Tongue (tissue), 2 donors: ENCODE results near the gene THAP6. TPM values are rescaled to one million over a fixed set of nuclear protein-coding genes. Genes with fewer than 3 reads are reported as not detected.
"Not testable (repeated sequence)": the region's sequence is repeated elsewhere in the genome, so short reads cannot be mapped to it uniquely, and the experiment has no call there.

Experiments
- DNase-seq: peaks from one replicate; pipeline ENCODE4 v3.0.0-alpha.2; 2015
- total RNA-seq: library from RNA; depleted of rRNA; stranded (reverse); fragments of >200 nt; gene quantifications from one replicate; pipeline ENCODE4 v1.2.3, GENCODE V29; 2014

The THAP6 gene
- total RNA-seq, 1 donor from 2014 or later, result 16.3 TPM

- DNase-seq, result no peak
These were observed 11.6 kb downstream of the THAP6 start for GRCh38 chr4:75525910-75526309.

- no peak for DNase-seq
These were observed 13.2 kb downstream of the THAP6 start for GRCh38 chr4:75527482-75527881.

GRCh38 chr4:75530556-75531322 is 16.5 kb downstream of the THAP6 start:
- DNase-seq, result no peak

GRCh38 chr4:75531536-75532143 is 17.4 kb downstream of the THAP6 start:
- DNase-seq, result not testable (repeated sequence)

GRCh38 chr4:75533339-75533887 is 19.1 kb downstream of the THAP6 start:
- not testable (repeated sequence) for DNase-seq

GRCh38 chr4:75533926-75534325 is 19.7 kb downstream of the THAP6 start:
- not testable (repeated sequence) for DNase-seq

GRCh38 chr4:75537308-75537707 is 23.0 kb downstream of the THAP6 start:
- DNase-seq, result not testable (repeated sequence)

- DNase-seq, result no peak
These were observed 28.6 kb downstream of the THAP6 start for GRCh38 chr4:75542824-75543223.

GRCh38 chr4:75544220-75544619 is 29.9 kb downstream of the THAP6 start:
- not testable (repeated sequence) for DNase-seq

GRCh38 chr4:75544870-75545269 is 30.6 kb downstream of the THAP6 start:
- no peak for DNase-seq

GRCh38 chr4:75545526-75545925 is 31.3 kb downstream of the THAP6 start:
- no peak for DNase-seq

- peak; percentile 43 for DNase-seq
These were observed 33.5 kb downstream of the THAP6 start for GRCh38 chr4:75547647-75548387.

- no peak for DNase-seq
These were observed 34.7 kb downstream of the THAP6 start for GRCh38 chr4:75549019-75549418.

- no peak for DNase-seq
These were observed 38.2 kb downstream of the THAP6 start for GRCh38 chr4:75552452-75552851.

GRCh38 chr4:75555294-75556164 is 41.3 kb downstream of the THAP6 start, which contains the start of gene ODAPH:
ODAPH (plus strand) TSS chr4:75556066; CDS start chr4:75556083, 17 bp downstream.
- DNase-seq, result no peak

GRCh38 chr4:75557696-75558095 is 43.4 kb downstream of the THAP6 start:
- DNase-seq, result no peak

GRCh38 chr4:75561789-75562188 is 47.5 kb downstream of the THAP6 start:
- DNase-seq, result no peak

GRCh38 chr4:75564023-75564422 is 49.8 kb downstream of the THAP6 start:
- DNase-seq, result no peak

- DNase-seq, result no peak
These were observed 51.2 kb downstream of the THAP6 start for GRCh38 chr4:75565481-75565880.

- no peak for DNase-seq
These were observed 52.6 kb downstream of the THAP6 start for GRCh38 chr4:75566911-75567310.

- no peak for DNase-seq
These were observed 53.5 kb downstream of the THAP6 start for GRCh38 chr4:75567725-75568124.
